ENCODE measurements around the gene SPART. TPM values are rescaled to one million over a fixed set of nuclear protein-coding genes. Genes with fewer than 3 reads are reported as not detected.

Gene SPART
- polyA plus RNA-seq, 1 of the 3 experiments (the other 2 are of a cell fraction), result 4.8 TPM

GRCh38 chr13:36356058-36356457, 9.9 kb upstream of the SPART start:
- H3K79me2 ChIP-seq (ENCODE audit: insufficient read depth), result no peaks in the 10 kb centered on the region
- DNase-seq, result no peak
- ChIA-PET POLR2A (no interaction called here), CTCF (interaction anchor here (1.3 kb wide), 1 partner anchor 73 kb away, joined by 3 read pairs; no protein-coding TSS in a partner anchor)
- H3K9me3 ChIP-seq, result no peaks in the 10 kb centered on the region
- H2AFZ ChIP-seq (ENCODE audit: low read depth), result no peak overlapping the region
- H3K36me3 ChIP-seq (replicated peaks in 1 of 2; ENCODE audit: control insufficient read depth in 1 of 2, insufficient read depth in 2 of 2, low read length in 1 of 2), result no peaks in the 10 kb centered on the region
- H3K4me3 ChIP-seq (ENCODE audit: low read depth in 2 of 2, low read length in 1 of 2), result no peak overlapping the region
- no peaks in the 10 kb centered on the region for H4K20me1 ChIP-seq (ENCODE audit: insufficient read depth)
- no peaks in the 10 kb centered on the region for H3K9me2 ChIP-seq
- WGBS (ENCODE audit: low lambda C conversion rate), result 81% methylated on average over 6 of the region's 7 CpGs
- no peaks in the 10 kb centered on the region; a peak in 1 of 4 replicates for H3K4me1 ChIP-seq (ENCODE audit: control insufficient read depth in 1 of 2, insufficient read depth in 2 of 2, low read depth in 1 of 2, low read length in 1 of 2)
- TF ChIP-seq SMC3 (IDR thresholded peaks at IDR 0.05; ENCODE audit: low read depth, low read length) (no peak), EZH2phosphoT487 (IDR thresholded peaks at IDR 0.05; ENCODE audit: borderline replicate concordance, low read depth) (no peak), FOXM1 (IDR thresholded peaks at IDR 0.05; ENCODE audit: low read depth) (no peak), SIN3A (IDR thresholded peaks at IDR 0.05; ENCODE audit: borderline replicate concordance, low read depth, low read length) (no peak), REST (IDR thresholded peaks at IDR 0.05; ENCODE audit: low read depth, low read length) (no peak), MEF2A (IDR thresholded peaks at IDR 0.05; ENCODE audit: borderline replicate concordance, low read depth) (no peak), ZBTB33 (IDR thresholded peaks at IDR 0.05; ENCODE audit: borderline replicate concordance, low read depth) (no peak), POLR2AphosphoS5 (IDR thresholded peaks at IDR 0.05; ENCODE audit: low read depth, low read length) (no peak), YY1 (IDR thresholded peaks at IDR 0.05; ENCODE audit: low read depth) (no peak), GABPA (IDR thresholded peaks at IDR 0.05; ENCODE audit: low read depth) (no peak), USF1 (IDR thresholded peaks at IDR 0.05; ENCODE audit: borderline replicate concordance, low read depth) (no peak), RFX5 (IDR thresholded peaks at IDR 0.05; ENCODE audit: low read length) (no peak), GATA2 (CRISPR knock-in tag; IDR thresholded peaks at IDR 0.05) (no peak), PBX3 (IDR thresholded peaks at IDR 0.05) (no peak), NFIC (IDR thresholded peaks at IDR 0.05; ENCODE audit: borderline replicate concordance) (no peak)
- H3K27ac ChIP-seq (ENCODE audit: low read depth in 2 of 2, low read length in 1 of 2), result no peak overlapping the region
- H3F3A ChIP-seq (replicated peaks; ENCODE audit: insufficient read depth), result no peaks in the 10 kb centered on the region
- no peaks in the 10 kb centered on the region; the same call in 1 of the 2 replicates for H3K27me3 ChIP-seq (ENCODE audit: insufficient read depth)
- H3K4me2 ChIP-seq, result no peak overlapping the region
- no peak overlapping the region for H3K9ac ChIP-seq

All from SK-N-SH (cell line).